ENCODE results near the gene STXBP2.
"Not testable (repeated sequence)": the region's sequence is repeated elsewhere in the genome, so short reads cannot be mapped to it uniquely, and the experiment has no call there.

The STXBP2 gene

GRCh38 chr19:7635670-7636069 is 1.2 kb upstream of the STXBP2 start:
- DNase-seq = no peak

- DNase-seq = no peak
Observed at GRCh38 chr19:7636317-7636690, 606 bp upstream of the STXBP2 start.

- DNase-seq = no peak
Observed at GRCh38 chr19:7637374-7638256, 705 bp downstream of the STXBP2 start.

GRCh38 chr19:7638802-7639465 is 2.0 kb downstream of the STXBP2 start:
- no peak for DNase-seq

- DNase-seq = no peak
Observed at GRCh38 chr19:7639863-7640348, 3.0 kb downstream of the STXBP2 start.

- no peak for DNase-seq
Observed at GRCh38 chr19:7640803-7641202, 3.9 kb downstream of the STXBP2 start.

GRCh38 chr19:7641290-7642276 is 4.7 kb downstream of the STXBP2 start:
- DNase-seq = no peak

- no peak for DNase-seq
Observed at GRCh38 chr19:7642295-7643030, 5.6 kb downstream of the STXBP2 start.

GRCh38 chr19:7643031-7643415 is 6.1 kb downstream of the STXBP2 start:
- no peak for DNase-seq

- not testable (repeated sequence) for DNase-seq
Observed at GRCh38 chr19:7643629-7644549, 7.0 kb downstream of the STXBP2 start.

GRCh38 chr19:7644550-7644877 is 7.6 kb downstream of the STXBP2 start:
- no peak for DNase-seq

- DNase-seq = no peak
Observed at GRCh38 chr19:7645163-7645562, 8.3 kb downstream of the STXBP2 start.

GRCh38 chr19:7645656-7646425 is 8.9 kb downstream of the STXBP2 start:
- no peak for DNase-seq

GRCh38 chr19:7646426-7646700 is 9.5 kb downstream of the STXBP2 start:
- no peak for DNase-seq

GRCh38 chr19:7647156-7647555 is 10.2 kb downstream of the STXBP2 start:
- no peak for DNase-seq

- DNase-seq = no peak
Observed at GRCh38 chr19:7648265-7649014, 11.5 kb downstream of the STXBP2 start.

GRCh38 chr19:7650148-7650547 is 13.2 kb downstream of the STXBP2 start:
- no peak for DNase-seq

- peak; percentile 89 for DNase-seq
Observed at GRCh38 chr19:7652061-7652641, 15.2 kb downstream of the STXBP2 start.

- DNase-seq = no peak
Observed at GRCh38 chr19:7654401-7654800, 17.5 kb downstream of the STXBP2 start.

GRCh38 chr19:7655581-7655980 is 18.7 kb downstream of the STXBP2 start:
- DNase-seq = no peak
